KBM-7 (cell line): ENCODE measurements around the gene BHMT2.

Experiments
- DNase-seq: peaks from one replicate; pipeline ENCODE4 v3.0.0-alpha.2; 2015
- in situ Hi-C: fragments of 300-500 bp; cut with MboI; formaldehyde crosslinking; loops from 2 replicates; pipeline ENCODE4 v1.14.3; 2020; ENCODE audit warnings: low sequenced_read_pairs, low pct_unique_long_range_greater_than_20kb, mixed read lengths

Gene BHMT2

DNA sequence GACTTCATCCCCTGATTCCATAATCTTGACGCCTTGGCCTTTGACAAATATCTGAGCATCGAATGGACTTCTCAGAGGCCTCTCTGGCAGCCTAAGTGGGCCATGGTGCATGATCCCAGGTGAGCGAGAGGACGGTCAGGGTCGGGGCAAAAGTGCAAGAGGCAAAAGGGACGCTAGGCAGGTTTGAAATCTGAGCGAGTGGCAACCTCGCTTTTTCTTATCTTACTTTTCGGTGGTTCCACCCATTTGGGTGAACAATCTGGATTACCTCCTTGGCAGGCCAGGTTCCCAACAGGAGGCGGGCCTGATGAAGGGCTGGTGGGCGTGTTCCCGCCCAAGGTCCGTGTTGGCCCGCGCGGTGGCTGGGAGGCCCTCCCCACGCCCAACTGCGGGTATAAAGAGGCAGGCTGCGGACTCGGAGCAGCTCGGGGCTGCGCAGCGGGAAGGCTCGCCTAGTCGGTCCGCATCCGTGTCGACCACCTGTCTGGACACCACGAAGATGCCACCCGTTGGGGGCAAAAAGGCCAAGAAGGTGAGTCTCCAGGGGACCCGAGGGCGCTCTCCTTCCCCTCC lies 41.9 kb downstream of the BHMT2 start, which contains the start of gene BHMT:
TSS of gene BHMT (plus strand) at position 423 of the 573 bp plus-strand sequence. CDS start at position 500, 77 bp downstream.
- no peak for DNase-seq
- in situ Hi-C loops, result loop anchor here (25.0 kb wide), 1 partner anchor 99 kb away; no protein-coding TSS in a partner anchor

- no peak for DNase-seq
- in situ Hi-C loops, result loop anchor here (25.0 kb wide), 1 partner anchor 100 kb away; no protein-coding TSS in a partner anchor
These were observed 42.6 kb downstream of the BHMT2 start for GRCh38 chr5:79111960-79112702.

GRCh38 chr5:79112703-79113058 lies 43.1 kb downstream of the BHMT2 start:
- DNase-seq, result no peak
- in situ Hi-C loops, result loop anchor here (25.0 kb wide), 1 partner anchor 100 kb away; no protein-coding TSS in a partner anchor

- no peak for DNase-seq
- in situ Hi-C loops, result loop anchor here (25.0 kb wide), 1 partner anchor 107 kb away; no protein-coding TSS in a partner anchor
These were observed 49.9 kb downstream of the BHMT2 start for GRCh38 chr5:79119486-79119885.

DNA sequence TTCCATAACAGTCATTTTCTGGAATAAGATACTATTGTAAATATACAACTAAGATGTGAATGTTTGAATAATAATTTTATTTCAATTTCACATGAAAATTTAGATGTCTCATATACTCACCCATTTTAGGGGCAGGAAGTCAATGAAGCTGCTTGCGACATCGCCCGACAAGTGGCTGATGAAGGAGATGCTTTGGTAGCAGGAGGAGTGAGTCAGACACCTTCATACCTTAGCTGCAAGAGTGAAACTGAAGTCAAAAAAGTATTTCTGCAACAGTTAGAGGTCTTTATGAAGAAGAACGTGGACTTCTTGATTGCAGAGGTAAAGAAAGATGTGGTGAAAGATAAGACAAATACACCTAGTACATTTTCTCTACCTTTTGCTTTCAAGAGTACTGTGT lies 50.7 kb downstream of the BHMT2 start:
- DNase-seq, result no peak
- in situ Hi-C loops, result loop anchor here (25.0 kb wide), 1 partner anchor 108 kb away; no protein-coding TSS in a partner anchor

DNA sequence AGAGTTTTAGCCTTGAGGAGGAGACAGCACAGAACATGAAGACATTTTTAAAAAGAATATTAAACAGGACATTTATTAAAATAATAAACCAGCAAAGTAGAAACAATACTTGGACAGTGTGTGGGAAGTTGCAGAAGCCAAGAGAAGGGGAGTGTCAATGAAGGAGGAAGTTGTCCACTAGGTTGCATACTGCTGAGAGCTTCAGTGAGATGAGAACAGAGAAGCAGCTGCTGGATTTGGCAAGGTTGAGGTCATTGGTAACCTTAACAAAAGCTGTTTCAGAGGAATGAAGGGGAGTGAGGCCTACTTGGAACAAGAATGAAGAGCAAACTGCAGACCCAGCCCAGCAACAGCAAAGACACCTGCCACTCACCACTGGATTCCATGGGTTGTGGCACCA lies 53.4 kb downstream of the BHMT2 start:
- peak; percentile 39 for DNase-seq
- in situ Hi-C loops, result loop anchor here (25.0 kb wide), 1 partner anchor 111 kb away; no protein-coding TSS in a partner anchor

GRCh38 chr5:79124607-79125006 lies 55.0 kb downstream of the BHMT2 start:
- DNase-seq, result no peak
- in situ Hi-C loops, result loop anchor here (25.0 kb wide), 2 partner anchors 112 to 338 kb away; no protein-coding TSS in a partner anchor

- in situ Hi-C loops, result loop anchor here (25.0 kb wide), 1 partner anchor 332 kb away; no protein-coding TSS in a partner anchor
- DNase-seq, result no peak
These were observed 61.2 kb downstream of the BHMT2 start for GRCh38 chr5:79130781-79131180.

- peak; percentile 84 for DNase-seq
- in situ Hi-C loops, result loop anchor here (25.0 kb wide), 1 partner anchor 329 kb away; no protein-coding TSS in a partner anchor
These were observed 63.6 kb downstream of the BHMT2 start for GRCh38 chr5:79133121-79133656.

DNA sequence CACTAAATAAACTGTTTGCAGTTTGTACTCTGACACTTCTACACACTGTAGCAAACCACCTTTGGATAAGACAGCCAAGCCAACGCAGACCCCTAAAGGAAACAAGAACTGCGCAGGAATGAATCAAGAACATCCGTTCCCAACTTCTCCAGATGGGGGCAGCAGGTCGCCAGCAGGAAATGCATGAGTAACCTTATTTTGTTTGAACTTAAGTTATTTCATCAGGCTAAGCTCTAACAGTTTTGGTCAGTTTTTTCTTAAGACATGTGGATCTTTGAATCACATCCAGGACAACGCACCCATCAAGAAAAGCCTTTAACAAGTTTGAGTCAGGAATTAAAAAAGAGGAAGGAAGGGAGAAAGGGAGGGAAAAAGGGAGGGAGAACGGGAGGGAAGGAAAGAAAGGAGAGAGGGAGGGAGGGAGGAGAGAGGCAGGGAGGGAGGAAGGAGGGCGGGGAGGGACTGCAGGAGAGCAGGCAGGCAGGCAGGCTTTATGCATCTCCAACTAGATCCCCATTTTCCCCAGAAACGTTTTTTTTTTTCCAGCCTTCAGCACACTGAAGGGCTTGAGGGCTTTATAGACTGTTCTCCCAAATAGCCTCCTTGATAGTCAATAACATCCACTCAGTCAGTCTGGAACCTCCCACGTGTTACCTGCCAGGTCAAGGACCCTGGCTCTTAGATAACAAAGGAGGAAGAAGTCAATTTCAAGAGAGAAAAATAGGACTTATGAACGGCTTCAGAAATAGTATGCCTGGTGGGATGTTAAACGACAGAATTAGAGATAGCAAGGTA lies 64.3 kb downstream of the BHMT2 start:
- in situ Hi-C loops, result loop anchor here (25.0 kb wide), 1 partner anchor 328 kb away; no protein-coding TSS in a partner anchor
- peak; percentile 84 for DNase-seq

GRCh38 chr5:79135790-79136553 lies 66.4 kb downstream of the BHMT2 start:
- in situ Hi-C loops, result loop anchor here (25.0 kb wide), 1 partner anchor 326 kb away; no protein-coding TSS in a partner anchor
- DNase-seq, result no peak

DNA sequence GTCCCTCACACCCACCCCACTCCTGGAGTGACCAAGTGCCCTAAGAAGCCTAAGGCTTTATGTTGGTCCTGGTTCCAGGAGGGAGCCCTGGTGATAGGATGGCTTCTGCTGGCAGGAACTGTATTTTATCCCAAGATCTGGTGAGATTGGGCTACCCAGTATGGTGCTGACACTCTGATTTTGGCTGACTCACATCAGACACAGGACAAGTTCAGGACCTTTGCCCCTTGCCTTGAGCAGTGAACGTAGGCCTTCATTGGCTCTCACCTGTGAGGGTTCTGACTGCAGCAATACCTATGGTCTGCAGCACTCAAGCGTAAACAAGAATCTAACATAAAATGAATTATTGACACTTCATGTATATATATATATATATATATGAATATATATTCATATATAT lies 67.1 kb downstream of the BHMT2 start:
- in situ Hi-C loops, result loop anchor here (25.0 kb wide), 1 partner anchor 326 kb away; no protein-coding TSS in a partner anchor
- no peak for DNase-seq
